WTC11 (cell line): Measurements from ENCODE around the gene SLC39A5. TPM values are rescaled to one million over a fixed set of nuclear protein-coding genes. Genes with fewer than 3 reads are reported as not detected.

ENCODE experiments used
- ATAC-seq: fragments of 200-7000 bp; cut with Tn5 transposase; 2 replicates; pipeline ENCODE4 v1.10.0; 2021; ENCODE audit warnings: mild to moderate bottlenecking, moderate library complexity
- CTCF ChIA-PET: fragments of 300-600 bp; sonication (Branson Sonifier 250); formaldehyde crosslinking; loops from one replicate; lab custom pipeline; 2021; ENCODE audit warnings: antibody characterized with exemption; lab: Charles Lee
- POLR2A ChIA-PET: fragments of 350-600 bp; sonication (Branson Sonifier 250); formaldehyde crosslinking; loops from one replicate; lab custom pipeline; 2021; ENCODE audit warnings: antibody characterized with exemption; lab: Charles Lee
- DNase-seq: peaks from one replicate; pipeline ENCODE4 v3.0.0; 2021; ENCODE audit warnings: low spot score
- H3K27ac Mint-ChIP-seq: 2 replicates; pipeline ENCODE4 v1.8.0; 2021; ENCODE audit warnings: mixed read lengths
- H3K27me3 Mint-ChIP-seq: 2 replicates; pipeline ENCODE4 v1.8.0; 2021; ENCODE audit warnings: low read depth, mild to moderate bottlenecking, moderate library complexity, mixed read lengths
- H3K36me3 Mint-ChIP-seq: 2 replicates; pipeline ENCODE4 v1.8.0; 2021; ENCODE audit warnings: mixed read lengths
- H3K4me1 Mint-ChIP-seq: 2 replicates; pipeline ENCODE4 v1.8.0; 2022; ENCODE audit warnings: mixed read lengths
- H3K4me3 Mint-ChIP-seq: 2 replicates; pipeline ENCODE4 v1.8.0; 2021; ENCODE audit warnings: mild to moderate bottlenecking, moderate library complexity, mixed read lengths
- H3K9me3 Mint-ChIP-seq: 2 replicates; pipeline ENCODE4 v1.8.0; 2021; ENCODE audit warnings: mixed read lengths
- ARID4B ChIP-seq: sonication (generic); formaldehyde crosslinking; IDR thresholded peaks from 2 replicates; pipeline ENCODE4 v1.8.0; 2023; ENCODE audit warnings: missing genetic modification reagents, mild to moderate bottlenecking, borderline replicate concordance
- ATF1 ChIP-seq: sonication (generic); formaldehyde crosslinking; IDR thresholded peaks from 2 replicates; pipeline ENCODE4 v1.8.1; 2023; ENCODE audit warnings: mild to moderate bottlenecking, moderate library complexity, missing genetic modification reagents
- ELF4 ChIP-seq: sonication (generic); formaldehyde crosslinking; IDR thresholded peaks from 2 replicates; pipeline ENCODE4 v1.8.1; 2022; ENCODE audit warnings: low read depth, mild to moderate bottlenecking, moderate library complexity, missing genetic modification reagents
- FOXJ3 ChIP-seq: sonication (generic); formaldehyde crosslinking; IDR thresholded peaks from 2 replicates; pipeline ENCODE4 v1.9.0; 2021; ENCODE audit warnings: missing genetic modification reagents, mild to moderate bottlenecking, borderline replicate concordance
- FOXP4 ChIP-seq: sonication (generic); formaldehyde crosslinking; IDR thresholded peaks from 2 replicates; pipeline ENCODE4 v1.8.0; 2022; ENCODE audit warnings: mild to moderate bottlenecking, missing genetic modification reagents
- GABPB1 ChIP-seq: sonication (generic); formaldehyde crosslinking; IDR thresholded peaks from 2 replicates; pipeline ENCODE4 v1.8.1; 2023; ENCODE audit warnings: mild to moderate bottlenecking, missing genetic modification reagents
- GRHL2 ChIP-seq: fragments of 250-450 bp; sonication (Bioruptor Pico); IDR thresholded peaks from 2 replicates; pipeline ENCODE4 v1.8.0; 2022; ENCODE audit warnings: mild to moderate bottlenecking, moderate library complexity; ENCODE audit not compliant: insufficient replicate concordance, severe bottlenecking
- NFATC4 ChIP-seq: fragments of 250-450 bp; sonication (Bioruptor Pico); IDR thresholded peaks from 2 replicates; pipeline ENCODE4 v1.9.0; 2021; ENCODE audit warnings: mild to moderate bottlenecking
- NR1H2 ChIP-seq: sonication (generic); formaldehyde crosslinking; IDR thresholded peaks from 2 replicates; pipeline ENCODE4 v1.9.0; 2021; ENCODE audit warnings: mild to moderate bottlenecking, moderate library complexity, missing genetic modification reagents
- PREB ChIP-seq: sonication (generic); formaldehyde crosslinking; IDR thresholded peaks from 2 replicates; pipeline ENCODE4 v1.8.1; 2022; ENCODE audit warnings: mild to moderate bottlenecking, missing genetic modification reagents, moderate library complexity, borderline replicate concordance
- ZBTB43 ChIP-seq: sonication (generic); formaldehyde crosslinking; IDR thresholded peaks from 2 replicates; pipeline ENCODE4 v1.8.1; 2023; ENCODE audit warnings: mild to moderate bottlenecking, missing genetic modification reagents
- ZMAT4 ChIP-seq: fragments of 250-450 bp; sonication (Bioruptor Pico); IDR thresholded peaks from 2 replicates; pipeline ENCODE4 v1.9.0; 2021; ENCODE audit warnings: mild to moderate bottlenecking
- total RNA-seq: library from RNA; stranded (reverse); gene quantifications from 3 replicates; pipeline ENCODE4 v1.2.3, GENCODE V29; 2021

The SLC39A5 gene
- total RNA-seq, 1 experiment from 2014 or later = 0.26 TPM

GRCh38 chr12:56219840-56220239, 10.0 kb upstream of the SLC39A5 start:
- Mint-ChIP-seq H3K4me3 (peak overlapping the region; percentile 22; the same call in 1 of the 2 replicates), H3K36me3 (peaks cover 27% of the 10 kb centered on the region), H3K27ac (no peak overlapping the region), H3K9me3 (no peaks in the 10 kb centered on the region), H3K27me3 (no peaks in the 10 kb centered on the region), H3K4me1 (peaks cover 28% of the 10 kb centered on the region)
- no peak for TF ChIP-seq NR1H2 (CRISPR knock-in tag)
- TF ChIP-seq ZMAT4 = no peak
- no peak for TF ChIP-seq NFATC4 (CRISPR knock-in tag)
- POLR2A ChIA-PET = no interaction called here
- CTCF ChIA-PET = interaction anchor here (3.2 to 3.6 kb wide), 2 partner anchors 13 to 30 kb away, joined by 88 to 102 read pairs; partner anchors contain the start of gene SMARCC2
- ATAC-seq (no peak), DNase-seq (no peak)

GRCh38 chr12:56220611-56221231, 9.1 kb upstream of the SLC39A5 start:
- Mint-ChIP-seq H3K4me1 (peaks cover 33% of the 10 kb centered on the region), H3K9me3 (no peaks in the 10 kb centered on the region), H3K27me3 (no peaks in the 10 kb centered on the region), H3K36me3 (peaks cover 20% of the 10 kb centered on the region), H3K4me3 (peak overlapping the region; percentile 98), H3K27ac (peak overlapping the region; percentile 100)
- DNase-seq = no peak
- TF ChIP-seq PREB (CRISPR knock-in tag) (no peak), GRHL2 (CRISPR knock-in tag) (no peak), ARID4B (CRISPR knock-in tag) (peak; percentile 26; the same call in 1 of the 2 replicates), NFATC4 (CRISPR knock-in tag) (0 out of 2 replicates have a peak, but pooled peaks have one; percentile 30), GABPB1 (CRISPR knock-in tag) (peak; percentile 89)
- CTCF ChIA-PET = interaction anchor here (1.4 to 3.6 kb wide), 11 partner anchors 8 to 416 kb away, joined by 3 to 102 read pairs (median 11); partner anchors contain the start of genes ANKRD52, CNPY2, ESYT1 and MYL6B
- ATAC-seq = no peak
- POLR2A ChIA-PET = interaction anchor here (0.7 to 2.6 kb wide), 14 partner anchors 15 to 416 kb away, joined by 3 to 33 read pairs (median 12); partner anchors contain the start of genes ANKRD52, COQ10A, ESYT1 and MYL6

- CTCF ChIA-PET = interaction anchor here (0.6 to 3.6 kb wide), 32 partner anchors 8 to 483 kb away, joined by 3 to 102 read pairs (median 6); partner anchors contain the start of genes ANKRD52, CNPY2, COQ10A and ERBB3
- peak overlapping the region; percentile 100 for H3K27ac Mint-ChIP-seq
- H3K27me3 Mint-ChIP-seq = no peaks in the 10 kb centered on the region
- POLR2A ChIA-PET = interaction anchor here (0.6 to 2.6 kb wide), 30 partner anchors 9 to 416 kb away, joined by 3 to 33 read pairs (median 6); partner anchors contain the start of genes ANKRD52, COQ10A, CS and ESYT1
- H3K9me3 Mint-ChIP-seq = no peaks in the 10 kb centered on the region
- H3K4me3 Mint-ChIP-seq = peak overlapping the region; percentile 98
- peaks cover 20% of the 10 kb centered on the region for H3K36me3 Mint-ChIP-seq
- peak; percentile 62 for DNase-seq
- ATAC-seq = peak; percentile 6
- peaks cover 33% of the 10 kb centered on the region for H3K4me1 Mint-ChIP-seq
- TF ChIP-seq ATF1 (CRISPR knock-in tag) (no peak), FOXP4 (no peak), ELF4 (CRISPR knock-in tag) (no peak), ZBTB43 (peak; percentile 63; the same call in 1 of the 2 replicates), FOXJ3 (no peak), ARID4B (CRISPR knock-in tag) (no peak)
These were observed 8.6 kb upstream of the SLC39A5 start for GRCh38 chr12:56221232-56221756.
